Effector memory CD4-positive, alpha-beta T cell (primary cell): ENCODE data around the gene EIF4EBP2.

Experiments used
- DNase-seq, 3 donors: peaks; one replicate each; pipeline ENCODE4 v3.0.0-alpha.2; 2020
- H3K27ac ChIP-seq: 2 replicates; pipeline ENCODE4 v1.7.0; 2013; ENCODE audit warnings: mild to moderate bottlenecking, low read length, moderate library complexity; ENCODE audit not compliant: insufficient read depth, poor library complexity, severe bottlenecking
- H3K27me3 ChIP-seq: replicated peaks from 2 replicates; pipeline ENCODE4 v1.7.0; 2013; ENCODE audit warnings: mild to moderate bottlenecking, low read length; ENCODE audit not compliant: insufficient read depth, control insufficient read depth, poor library complexity, severe bottlenecking
- H3K36me3 ChIP-seq: 2 replicates; pipeline ENCODE4 v1.7.0; 2013; ENCODE audit warnings: mild to moderate bottlenecking, low read length, moderate library complexity; ENCODE audit not compliant: control insufficient read depth, insufficient read depth
- H3K4me1 ChIP-seq: 2 replicates; pipeline ENCODE4 v1.7.0; 2013; ENCODE audit warnings: low read length, mild to moderate bottlenecking; ENCODE audit not compliant: control insufficient read depth, insufficient read depth, poor library complexity, severe bottlenecking
- H3K4me3 ChIP-seq: 2 replicates; pipeline ENCODE4 v1.7.0; 2013; ENCODE audit warnings: low read length, low read depth, mild to moderate bottlenecking; ENCODE audit not compliant: insufficient read depth, poor library complexity, severe bottlenecking
- H3K9me3 ChIP-seq: 2 replicates; pipeline ENCODE4 v1.7.0; 2013; ENCODE audit warnings: mild to moderate bottlenecking, low read length, moderate library complexity; ENCODE audit not compliant: control insufficient read depth

The EIF4EBP2 gene

GRCh38 chr10:70475661-70476060 is 71.7 kb downstream of the EIF4EBP2 start:
- no peaks in the 10 kb centered on the region for H3K9me3 ChIP-seq
- H3K27me3 ChIP-seq, result no peaks in the 10 kb centered on the region
- H3K4me1 ChIP-seq, result peaks cover 34% of the 10 kb centered on the region
- no peak for DNase-seq
- no peak overlapping the region for H3K4me3 ChIP-seq
- no peak overlapping the region for H3K27ac ChIP-seq
- no peaks in the 10 kb centered on the region for H3K36me3 ChIP-seq

GRCh38 chr10:70476249-70477035 is 72.5 kb downstream of the EIF4EBP2 start:
- H3K27me3 ChIP-seq, result no peaks in the 10 kb centered on the region
- peaks cover 36% of the 10 kb centered on the region for H3K4me1 ChIP-seq
- no peak overlapping the region for H3K4me3 ChIP-seq
- DNase-seq, result no peak
- no peak overlapping the region for H3K27ac ChIP-seq
- no peaks in the 10 kb centered on the region for H3K36me3 ChIP-seq
- H3K9me3 ChIP-seq, result no peaks in the 10 kb centered on the region

GRCh38 chr10:70477661-70478162 is 73.8 kb downstream of the EIF4EBP2 start:
- Histone ChIP-seq H3K4me1 (peaks cover 36% of the 10 kb centered on the region), H3K27ac (no peak overlapping the region), H3K27me3 (no peaks in the 10 kb centered on the region), H3K4me3 (peak overlapping the region; percentile 46), H3K36me3 (no peaks in the 10 kb centered on the region), H3K9me3 (no peaks in the 10 kb centered on the region)
- peak; percentile 70 to 75 (median 73) for DNase-seq
